HCT116 (cell line): ENCODE data around the gene UBAC2. TPM values are rescaled to one million over a fixed set of nuclear protein-coding genes. Genes with fewer than 3 reads are reported as not detected.

Experiments
- ATAC-seq: fragments of 200-7000 bp; cut with Tn5 transposase; 2 replicates; pipeline ENCODE4 v1.9.1; 2020; ENCODE audit warnings: mild to moderate bottlenecking, moderate library complexity
- BruUV-seq: library from RNA; stranded (reverse); fragments of 400-500 nt; replicated peaks from 2 replicates; lab custom pipeline; 2021; lab: Mats Ljungman, UMichigan
- CTCF ChIA-PET: fragments of 300-600 bp; sonication (Branson Sonifier 250); formaldehyde crosslinking; loops from one replicate; lab custom pipeline; 2021; ENCODE audit warnings: antibody characterized with exemption; lab: Charles Lee
- POLR2A ChIA-PET: fragments of 300-600, 350-600 bp; sonication (Branson Sonifier 250); formaldehyde crosslinking; loops from one replicate; lab custom pipeline; 2021; ENCODE audit warnings: antibody characterized with exemption; lab: Charles Lee
- RAD21 ChIA-PET, 2 experiments: fragments of 300-600 bp; sonication (Branson Sonifier 250); formaldehyde crosslinking; loops; one replicate each; lab custom pipeline; 2023; ENCODE audit warnings: low total read pairs in 2 of 2; ENCODE audit not compliant: uncharacterized antibody in 2 of 2, unreplicated experiment in 2 of 2, low non-redundant PET in 1 of 2; lab: Charles Lee
- DNase-seq: peaks from one replicate; pipeline ENCODE4 v3.0.0-alpha.2; 2010; ENCODE audit warnings: low read depth, low spot score
- H2AFZ ChIP-seq: fragments of 200-600 bp; shearing (Covaris generic), sonication (generic); 2 replicates; pipeline ENCODE4 v1.6.1; 2017; ENCODE audit warnings: low read depth, mixed run types, mixed read lengths, antibody characterized with exemption, low read length; ENCODE audit not compliant: poor library complexity, severe bottlenecking
- H3K27ac ChIP-seq: 2 replicates; pipeline ENCODE4 v1.5.1; 2012; ENCODE audit warnings: low read depth, low read length
- H3K27me3 ChIP-seq: fragments of 200-600 bp; sonication (generic); 2 replicates; pipeline ENCODE4 v1.6.1; 2016; ENCODE audit warnings: mixed run types, low read length, mixed read lengths; ENCODE audit not compliant: insufficient read depth
- H3K36me3 ChIP-seq, 2 experiments: fragments of 200-500 bp in 1 of 2; fragments of 200-600 bp in 1 of 2; sonication (Bioruptor generic) in 1 of 2; sonication (generic) in 1 of 2; 2 replicates each; pipeline versions ENCODE4 v1.5.1 to v1.6.1; 2014 to 2016; ENCODE audit warnings: low read length in 2 of 2, inconsistent platforms in 1 of 2, mixed read lengths in 1 of 2, mixed run types in 1 of 2; ENCODE audit not compliant: insufficient read depth in 2 of 2, control insufficient read depth in 1 of 2
- H3K4me1 ChIP-seq, 2 experiments: fragments of 200-600 bp in 1 of 2; sonication (generic) in 1 of 2; 2 replicates each; pipeline versions ENCODE4 v1.5.1 to v1.6.1; 2012 to 2017; ENCODE audit warnings: low read length in 2 of 2, inconsistent platforms in 1 of 2, mild to moderate bottlenecking in 1 of 2, mixed read lengths in 1 of 2, mixed run types in 1 of 2, moderate library complexity in 1 of 2; ENCODE audit not compliant: insufficient read depth in 2 of 2, control insufficient read depth in 1 of 2
- H3K4me2 ChIP-seq: fragments of 200-600 bp; sonication (generic); 2 replicates; pipeline ENCODE4 v1.6.1; 2017; ENCODE audit warnings: mixed run types, low read length, mixed read lengths
- H3K4me3 ChIP-seq, 2 experiments: fragments of 200-600 bp in 1 of 2; sonication (generic) in 1 of 2; replicated peaks in 1 of 2; 2 replicates each; pipeline ENCODE4 v1.5.1; 2011 to 2016; ENCODE audit warnings: low read length in 2 of 2, control low read depth in 1 of 2, low read depth in 1 of 2, mild to moderate bottlenecking in 1 of 2, mixed read lengths in 1 of 2, mixed run types in 1 of 2
- H3K79me2 ChIP-seq: fragments of 200-600 bp; sonication (generic); 2 replicates; pipeline ENCODE4 v1.6.1; 2017; ENCODE audit warnings: mild to moderate bottlenecking, mixed run types, low read length, moderate library complexity, mixed read lengths; ENCODE audit not compliant: insufficient read depth
- H3K9ac ChIP-seq: fragments of 200-600 bp; sonication (generic); 2 replicates; pipeline ENCODE4 v1.6.1; 2016; ENCODE audit warnings: low read length, mixed read lengths
- H3K9me2 ChIP-seq: fragments of 200-600 bp; sonication (generic), shearing (Covaris generic); 2 replicates; pipeline ENCODE4 v1.6.1; 2017; ENCODE audit warnings: mixed run types, mild to moderate bottlenecking, moderate library complexity; ENCODE audit not compliant: insufficient read depth
- H3K9me3 ChIP-seq, 2 experiments: fragments of 200-500 bp in 1 of 2; fragments of 200-600 bp in 1 of 2; sonication (Bioruptor generic) in 1 of 2; sonication (generic) in 1 of 2; 2 replicates each; pipeline ENCODE4 v1.6.1; 2014 to 2017; ENCODE audit warnings: low read length in 2 of 2, mixed read lengths in 2 of 2, inconsistent platforms in 1 of 2, low read depth in 1 of 2, mild to moderate bottlenecking in 1 of 2, mixed run types in 1 of 2, moderate library complexity in 1 of 2; ENCODE audit not compliant: control insufficient read depth in 1 of 2, insufficient read depth in 1 of 2
- H4K20me1 ChIP-seq: fragments of 200-600 bp; sonication (generic), shearing (Covaris generic); 2 replicates; pipeline ENCODE4 v1.6.1; 2017; ENCODE audit warnings: mixed run types, mild to moderate bottlenecking, moderate library complexity; ENCODE audit not compliant: insufficient read depth
- ATF3 ChIP-seq: IDR thresholded peaks from 2 replicates; pipeline ENCODE4 v1.6.1; 2012
- CBX3 ChIP-seq: IDR thresholded peaks from 2 replicates; pipeline ENCODE4 v1.6.1; 2012; ENCODE audit warnings: low read depth
- CTCF ChIP-seq, 3 experiments: fragments of 200-600 bp in 1 of 3; sonication (generic) in 1 of 3; IDR thresholded peaks in 2 of 3; conservative IDR thresholded peaks in 1 of 3; 2 replicates each; pipeline ENCODE4 v1.5.1; 2012 to 2017; ENCODE audit warnings: low read depth in 2 of 3, low read length in 2 of 3, antibody characterized with exemption in 1 of 3, borderline replicate concordance in 1 of 3, control low read depth in 1 of 3, mild to moderate bottlenecking in 1 of 3, mixed read lengths in 1 of 3, mixed run types in 1 of 3, moderate library complexity in 1 of 3; ENCODE audit not compliant: insufficient read depth in 1 of 3
- ELF1 ChIP-seq: IDR thresholded peaks from 2 replicates; pipeline ENCODE4 v1.6.1; 2012; ENCODE audit warnings: low read depth, borderline replicate concordance
- EZH2 ChIP-seq: fragments of 200-600 bp; sonication (generic); IDR thresholded peaks from 2 replicates; pipeline ENCODE4 v1.6.1; 2017; ENCODE audit warnings: antibody characterized with exemption, mixed run types
- EZH2phosphoT487 ChIP-seq: fragments of 200-600 bp; IDR thresholded peaks from 2 replicates; pipeline ENCODE4 v1.6.1; 2018; ENCODE audit warnings: antibody characterized with exemption, borderline replicate concordance
- FOSL1 ChIP-seq: IDR thresholded peaks from 2 replicates; pipeline ENCODE4 v1.6.1; 2012; ENCODE audit warnings: low read depth
- JUND ChIP-seq: IDR thresholded peaks from 2 replicates; pipeline ENCODE4 v1.6.1; 2012
- POLR2A ChIP-seq: IDR thresholded peaks from 2 replicates; pipeline ENCODE4 v1.7.0; 2011; ENCODE audit warnings: borderline replicate concordance; ENCODE audit not compliant: insufficient read depth, insufficient read length; ENCODE audit errors: extremely low read depth
- POLR2AphosphoS5 ChIP-seq: IDR thresholded peaks from 2 replicates; pipeline ENCODE4 v1.6.1; 2011; ENCODE audit warnings: mild to moderate bottlenecking, low read depth, low read length, moderate library complexity
- RAD21 ChIP-seq: IDR thresholded peaks from 2 replicates; pipeline ENCODE4 v1.6.1; 2012; ENCODE audit warnings: low read depth, mild to moderate bottlenecking
- SIN3A ChIP-seq: IDR thresholded peaks from 2 replicates; pipeline ENCODE4 v1.6.1; 2012; ENCODE audit warnings: low read depth
- SP1 ChIP-seq: IDR thresholded peaks from 2 replicates; pipeline ENCODE4 v1.6.1; 2012; ENCODE audit warnings: low read depth
- TCF7L2 ChIP-seq: IDR thresholded peaks from 2 replicates; pipeline ENCODE4 v1.7.0; 2011; ENCODE audit warnings: borderline replicate concordance, inconsistent platforms; ENCODE audit not compliant: insufficient read depth, insufficient read length; ENCODE audit errors: extremely low read depth
- YY1 ChIP-seq: IDR thresholded peaks from 2 replicates; pipeline ENCODE4 v1.6.1; 2011; ENCODE audit warnings: low read length, low read depth, moderate library complexity, mild to moderate bottlenecking; ENCODE audit not compliant: insufficient replicate concordance; ENCODE audit errors: extremely low read depth
- ZBTB33 ChIP-seq: IDR thresholded peaks from 2 replicates; pipeline ENCODE4 v1.6.1; 2011; ENCODE audit warnings: mild to moderate bottlenecking, low read length, moderate library complexity; ENCODE audit not compliant: insufficient replicate concordance; ENCODE audit errors: extremely low read depth
- ZFX ChIP-seq: fragments of 450-650 bp; IDR thresholded peaks from 2 replicates; pipeline ENCODE4 v1.6.1; 2017
- intact Hi-C: fragments of 100-400 bp; cut with micrococcal nuclease; formaldehyde crosslinking; loops from 2 replicates; pipeline ENCODE4 v1.10.0; 2022
- total RNA-seq: library from RNA; stranded (reverse); gene quantifications from one replicate; pipeline ENCODE4 v1.2.1, GENCODE V29; 2021; ENCODE audit not compliant: unreplicated experiment
- TF ChIP-seq, protein P1 (sequence below): IDR thresholded peaks from 2 replicates; pipeline ENCODE4 v1.6.1; 2012

Gene UBAC2
- total RNA-seq, 1 experiment from 2014 or later = 67.4 TPM

- TF ChIP-seq ZBTB33 (no peak), EZH2phosphoT487 (no peak), JUND (no peak), ZFX (no peak), FOSL1 (no peak), POLR2AphosphoS5 (no peak), CBX3 (no peak), RAD21 (no peak), EZH2 (no peak), ELF1 (no peak), YY1 (no peak)
These were observed 63.4 kb downstream of the UBAC2 start (continued) for GRCh38 chr13:99264051-99264450.

DNA sequence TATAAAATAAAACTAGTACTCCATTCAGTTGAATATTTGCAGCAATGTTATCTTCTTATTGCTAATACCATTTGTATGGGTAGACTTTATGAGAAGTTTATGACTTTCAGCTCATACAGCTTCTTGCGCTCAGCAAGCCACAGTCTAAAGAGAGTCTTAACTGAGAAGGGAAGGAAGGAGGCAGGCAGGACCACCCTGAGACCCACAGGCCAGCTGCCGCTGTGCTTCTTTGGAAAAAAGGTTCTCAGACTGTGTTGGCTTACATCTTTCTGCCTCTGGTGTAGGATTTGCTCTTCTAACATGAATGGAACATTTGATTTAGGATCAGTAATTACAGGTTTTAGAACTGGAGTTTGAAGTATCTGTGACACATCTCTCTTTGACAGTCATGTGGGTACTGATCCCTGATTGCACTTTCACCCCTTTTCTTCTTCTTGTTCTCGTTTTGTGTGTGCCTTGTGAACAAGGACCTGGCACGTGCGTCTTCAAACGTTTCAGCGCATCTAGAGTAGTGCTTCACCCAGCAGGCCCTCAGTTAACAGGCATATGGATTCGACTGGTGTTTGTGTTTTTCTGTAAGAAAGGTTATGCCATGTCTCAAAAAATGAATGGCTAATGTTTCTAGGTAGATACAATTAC lies 64.6 kb downstream of the UBAC2 start:
- no peaks in the 10 kb centered on the region for H4K20me1 ChIP-seq
- H3K27me3 ChIP-seq = no peaks in the 10 kb centered on the region
- DNase-seq (no peak), ATAC-seq (no peak)
- ChIA-PET POLR2A (interaction anchor here (1.0 to 1.1 kb wide), 3 partner anchors 64 to 69 kb away, joined by 3 to 8 read pairs (median 4); partner anchors contain the start of gene UBAC2), RAD21 (interaction anchor here (1.1 kb wide), 2 partner anchors 89 kb away, joined by 7 to 11 read pairs; no protein-coding TSS in a partner anchor), CTCF (interaction anchor here (0.7 to 2.3 kb wide), 24 partner anchors 8 to 425 kb away, joined by 3 to 54 read pairs (median 4); partner anchors contain the start of genes GPR18 and UBAC2)
- H3K4me3 ChIP-seq = no peak overlapping the region
- H3K36me3 ChIP-seq = peaks cover 0 to 2% of the 10 kb centered on the region in 2 experiments; a peak in 1 of 4 replicates
- no peak overlapping the region for H3K27ac ChIP-seq
- H3K9ac ChIP-seq = no peak overlapping the region
- TF ChIP-seq POLR2A (no peak), SP1 (no peak), TCF7L2 (no peak), POLR2AphosphoS5 (no peak), ATF3 (no peak), EZH2 (no peak), CTCF (IDR thresholded peaks at IDR 0.05 in 2 of 3, conservative IDR thresholded peaks at IDR 0.05 in 1 of 3; ENCODE audit: borderline replicate concordance in 1 of 3, insufficient read depth in 1 of 3, low read depth in 2 of 3, low read length in 2 of 3) (no peak), ZFX (no peak), CBX3 (no peak), ELF1 (no peak), SIN3A (no peak), FOSL1 (no peak), EZH2phosphoT487 (no peak), JUND (no peak), RAD21 (no peak)
- TF ChIP-seq, protein P1, sequence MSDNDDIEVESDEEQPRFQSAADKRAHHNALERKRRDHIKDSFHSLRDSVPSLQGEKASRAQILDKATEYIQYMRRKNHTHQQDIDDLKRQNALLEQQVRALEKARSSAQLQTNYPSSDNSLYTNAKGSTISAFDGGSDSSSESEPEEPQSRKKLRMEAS = no peak
- intact Hi-C loops = loop anchor here (5.0 to 10.0 kb wide), 3 partner anchors 68 to 420 kb away; no protein-coding TSS in a partner anchor
- no peak overlapping the region for H3K4me2 ChIP-seq
- peaks cover 15% of the 10 kb centered on the region for H3K79me2 ChIP-seq
- no TSS peak for BruUV-seq
- no peaks in the 10 kb centered on the region for H3K9me3 ChIP-seq
- no peaks in the 10 kb centered on the region for H3K4me1 ChIP-seq
- H3K9me2 ChIP-seq = no peaks in the 10 kb centered on the region
- H2AFZ ChIP-seq = no peak overlapping the region
